HepG2 (cell line): ENCODE data around the gene MEIOB. TPM values are rescaled to one million over a fixed set of nuclear protein-coding genes. Genes with fewer than 3 reads are reported as not detected.

ENCODE experiments used
- ATF4 ChIP-seq, 2 experiments: fragments of 450-650 bp in 1 of 2; sonication (generic) in 1 of 2; formaldehyde crosslinking; IDR thresholded peaks; 2 replicates each; pipeline versions ENCODE4 v1.5.0 to v1.8.0; 2020 to 2022; ENCODE audit warnings: mild to moderate bottlenecking in 1 of 2, missing genetic modification reagents in 1 of 2
- BCL6 ChIP-seq: IDR thresholded peaks from 2 replicates; pipeline ENCODE4 v1.6.1; 2016; ENCODE audit warnings: missing genetic modification reagents, missing compliant biosample characterization
- ESRRA ChIP-seq: sonication (generic); formaldehyde crosslinking; IDR thresholded peaks from 2 replicates; pipeline ENCODE4 v1.5.1; 2020; ENCODE audit warnings: mild to moderate bottlenecking, low read depth, missing genetic modification reagents
- FOXC1 ChIP-seq: sonication (generic); formaldehyde crosslinking; IDR thresholded peaks from 2 replicates; pipeline ENCODE4 v1.8.0; 2022; ENCODE audit warnings: mild to moderate bottlenecking, missing genetic modification reagents, borderline replicate concordance
- GMEB1 ChIP-seq: sonication (generic); formaldehyde crosslinking; IDR thresholded peaks from 2 replicates; pipeline ENCODE4 v1.5.1; 2020; ENCODE audit warnings: missing genetic modification reagents, mild to moderate bottlenecking, borderline replicate concordance
- MTERF4 ChIP-seq: sonication (generic); formaldehyde crosslinking; IDR thresholded peaks from 2 replicates; pipeline ENCODE4 v1.8.0; 2023; ENCODE audit warnings: mild to moderate bottlenecking, missing genetic modification reagents
- NRL ChIP-seq: sonication (generic); formaldehyde crosslinking; IDR thresholded peaks from 2 replicates; pipeline ENCODE4 v1.5.0; 2020; ENCODE audit warnings: missing genetic modification reagents, mild to moderate bottlenecking, moderate library complexity, borderline replicate concordance
- PCBP1 ChIP-seq: fragments of 200-400 bp; formaldehyde crosslinking; IDR thresholded peaks from 2 replicates; pipeline ENCODE4 v1.6.1; 2017; ENCODE audit warnings: mild to moderate bottlenecking, low read depth, low read length, borderline replicate concordance
- POLR2AphosphoS5 ChIP-seq: IDR thresholded peaks from 2 replicates; pipeline ENCODE4 v1.6.1; 2012; ENCODE audit warnings: low read depth, low read length
- PRPF4 ChIP-seq: fragments of 200-400 bp; formaldehyde crosslinking; IDR thresholded peaks from 2 replicates; pipeline ENCODE4 v1.6.1; 2016; ENCODE audit warnings: low read length, low read depth; ENCODE audit not compliant: poor library complexity, severe bottlenecking
- SIX1 ChIP-seq: sonication (generic); formaldehyde crosslinking; IDR thresholded peaks from 2 replicates; pipeline ENCODE4 v1.4.0; 2020; ENCODE audit warnings: missing genetic modification reagents, borderline replicate concordance
- SMC3 ChIP-seq: IDR thresholded peaks from 2 replicates; pipeline ENCODE4 v1.6.1; 2011; ENCODE audit warnings: low read length, improper control_type of control experiment
- SP2 ChIP-seq: sonication (generic); formaldehyde crosslinking; IDR thresholded peaks from 2 replicates; pipeline ENCODE4 v1.5.1; 2020; ENCODE audit warnings: mild to moderate bottlenecking, missing genetic modification reagents
- STAG1 ChIP-seq: sonication (generic); formaldehyde crosslinking; IDR thresholded peaks from 2 replicates; pipeline ENCODE4 v1.4.0; 2020; ENCODE audit warnings: missing genetic modification reagents
- TEAD2 ChIP-seq: sonication (generic); formaldehyde crosslinking; IDR thresholded peaks from 2 replicates; pipeline ENCODE4 v1.9.0; 2021; ENCODE audit warnings: missing genetic modification reagents
- TEAD3 ChIP-seq: optimal IDR thresholded peaks from 2 replicates; pipeline ENCODE3; 2016; ENCODE audit warnings: borderline replicate concordance
- ZBTB3 ChIP-seq: sonication (generic); formaldehyde crosslinking; IDR thresholded peaks from 2 replicates; pipeline ENCODE4 v1.4.0; 2020; ENCODE audit warnings: low read depth, mild to moderate bottlenecking, moderate library complexity, missing genetic modification reagents, borderline replicate concordance
- ZFP41 ChIP-seq: sonication (generic); formaldehyde crosslinking; IDR thresholded peaks from 2 replicates; pipeline ENCODE4 v1.4.0; 2020; ENCODE audit warnings: mild to moderate bottlenecking, missing genetic modification reagents, borderline replicate concordance
- ZNF331 ChIP-seq: sonication (generic); formaldehyde crosslinking; IDR thresholded peaks from 2 replicates; pipeline ENCODE4 v1.4.0; 2020; ENCODE audit warnings: missing genetic modification reagents
- ZNF350 ChIP-seq: sonication (generic); formaldehyde crosslinking; IDR thresholded peaks from 2 replicates; pipeline ENCODE4 v1.4.0; 2020; ENCODE audit warnings: mild to moderate bottlenecking, low read depth, missing genetic modification reagents, borderline replicate concordance
- ZNF607 ChIP-seq: sonication (generic); formaldehyde crosslinking; IDR thresholded peaks from 2 replicates; pipeline ENCODE4 v1.5.1; 2020; ENCODE audit warnings: missing genetic modification reagents, mild to moderate bottlenecking, borderline replicate concordance
- ZNF616 ChIP-seq: sonication (generic); formaldehyde crosslinking; IDR thresholded peaks from 2 replicates; pipeline ENCODE4 v1.5.0; 2020; ENCODE audit warnings: low read depth, mild to moderate bottlenecking, missing genetic modification reagents
- ZNF784 ChIP-seq: sonication (generic); formaldehyde crosslinking; IDR thresholded peaks from 2 replicates; pipeline ENCODE4 v1.5.1; 2020; ENCODE audit warnings: missing genetic modification reagents, mild to moderate bottlenecking, borderline replicate concordance
- ZSCAN22 ChIP-seq: sonication (generic); formaldehyde crosslinking; IDR thresholded peaks from 2 replicates; pipeline ENCODE4 v1.4.0; 2020; ENCODE audit warnings: mild to moderate bottlenecking, missing genetic modification reagents
- polyA plus RNA-seq, 8 experiments: library from polyadenylated mRNA; depleted of rRNA in 3 of 8; stranded (reverse) in 7 of 8; unstranded in 1 of 8; fragments of >200 nt; fragmentation: Illumina TruSeq in 4 of 8; extraction: Trizol in 4 of 8; gene quantifications; 2 replicates each; pipeline versions ENCODE4 v1.2.1 to v1.2.3, GENCODE V29; 2011 to 2016; ENCODE audit warnings: low read depth in 4 of 8, missing spikeins in 1 of 8, mixed read lengths in 1 of 8; ENCODE audit not compliant: insufficient read depth in 1 of 8
- total RNA-seq, 5 experiments: library from RNA; depleted of rRNA; stranded (reverse); fragments of >200 nt; fragmentation: Illumina TruSeq; extraction: Trizol; gene quantifications; 2 replicates each; pipeline ENCODE4 v1.2.3, GENCODE V29; 2016; ENCODE audit warnings: low read depth in 1 of 5
- TF ChIP-seq, protein P1 (sequence below): IDR thresholded peaks from 2 replicates; pipeline ENCODE4 v1.6.1; 2016; ENCODE audit warnings: mild to moderate bottlenecking, missing biosample characterization, missing genetic modification reagents

The MEIOB gene
- total and polyA plus RNA-seq, 2 of the 13 experiments (the other 11 are each of a cell fraction or from before 2014, with no cell fraction given), result 0.17 TPM; not detected in 1

GRCh38 chr16:1825381-1825863 lies 46.5 kb downstream of the MEIOB start (continued):
- TF ChIP-seq PRPF4 (no peak), ZNF784 (CRISPR knock-in tag) (no peak), STAG1 (CRISPR knock-in tag) (no peak), GMEB1 (peak; percentile 59), BCL6 (CRISPR knock-in tag) (peak; percentile 46; the same call in 1 of the 2 replicates), NRL (peak; percentile 39; the same call in 1 of the 2 replicates), ZNF616 (CRISPR knock-in tag) (no peak), ZNF331 (CRISPR knock-in tag) (0 out of 2 replicates have a peak, but pooled peaks have one; percentile 15), PCBP1 (no peak), ZFP41 (CRISPR knock-in tag) (no peak), SIX1 (CRISPR knock-in tag) (peak; percentile 40; the same call in 1 of the 2 replicates), ZSCAN22 (CRISPR knock-in tag) (no peak), ZBTB3 (no peak), POLR2AphosphoS5 (peak; percentile 17; the same call in 1 of the 2 replicates), SMC3 (no peak), ZNF607 (CRISPR knock-in tag) (no peak), MTERF4 (CRISPR knock-in tag) (no peak), FOXC1 (CRISPR knock-in tag) (no peak), ESRRA (peak; percentile 66; the same call in 1 of the 2 replicates), SP2 (CRISPR knock-in tag) (no peak), TEAD3 (peak; percentile 23), ATF4 (CRISPR knock-in tag; IDR thresholded peaks at IDR 0.05) (peak in 1 of 2 experiments; percentile 25; a peak in 1 of 4 replicates), ZNF350 (CRISPR knock-in tag) (peak; percentile 26; the same call in 1 of the 2 replicates), TEAD2 (CRISPR knock-in tag) (no peak)
- TF ChIP-seq, protein P1, sequence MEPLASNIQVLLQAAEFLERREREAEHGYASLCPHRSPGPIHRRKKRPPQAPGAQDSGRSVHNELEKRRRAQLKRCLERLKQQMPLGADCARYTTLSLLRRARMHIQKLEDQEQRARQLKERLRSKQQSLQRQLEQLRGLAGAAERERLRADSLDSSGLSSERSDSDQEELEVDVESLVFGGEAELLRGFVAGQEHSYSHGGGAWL (CRISPR knock-in tag), result no peak
